A549 (cell line): ENCODE measurements around the gene DIS3L2. TPM values are rescaled to one million over a fixed set of nuclear protein-coding genes. Genes with fewer than 3 reads are reported as not detected.

ENCODE experiments used
- ATAC-seq, 2 experiments: fragments of 200-7000 bp in 1 of 2; fragments of >200 bp in 1 of 2; cut with Nextera tagmentation in 1 of 2; cut with Tn5 transposase in 1 of 2; 3 replicates each; pipeline versions ENCODE4 v1.8.0 to v1.9.1; 2018 to 2020; ENCODE audit warnings: mild to moderate bottlenecking in 1 of 2, moderate library complexity in 1 of 2
- CTCF ChIA-PET: fragments of 300-600 bp; sonication (Branson Sonifier 250); formaldehyde crosslinking; extraction: SDS; loops from one replicate; lab custom pipeline; 2021; ENCODE audit warnings: antibody characterized with exemption, inconsistent platforms; lab: Yijun Ruan, JAX
- POLR2A ChIA-PET: fragments of 350-600 bp; formaldehyde crosslinking; extraction: SDS; loops from one replicate; lab custom pipeline; 2021; ENCODE audit warnings: antibody characterized with exemption, inconsistent platforms; lab: Yijun Ruan, JAX
- DNase-seq, 2 experiments: peaks; one replicate each; pipeline versions ENCODE4 v3.0.0 to v3.0.0-alpha.2; 2011 to 2016; ENCODE audit warnings: low read depth in 1 of 2, low spot score in 1 of 2
- FAIRE-seq: peaks from 2 replicates; lab custom pipeline; 2011; peaks lifted over from hg19 to GRCh38; lab: Jason Lieb, UNC
- H3K27ac ChIP-seq, 2 experiments: fragments of >200 bp; sonication (Bioruptor Twin); formaldehyde crosslinking; 3 replicates each; pipeline ENCODE4 v1.5.1; 2016 to 2017
- H3K4me1 ChIP-seq: fragments of >200 bp; sonication (Bioruptor Twin); formaldehyde crosslinking; 3 replicates; pipeline ENCODE4 v1.6.1; 2016
- H3K4me2 ChIP-seq: fragments of >200 bp; sonication (Bioruptor Twin); formaldehyde crosslinking; 3 replicates; pipeline ENCODE4 v1.6.1; 2016
- H3K4me3 ChIP-seq: fragments of >200 bp; sonication (Bioruptor Twin); formaldehyde crosslinking; 3 replicates; pipeline ENCODE4 v1.5.1; 2016
- H3K9me3 ChIP-seq: fragments of >200 bp; sonication (Bioruptor Twin); formaldehyde crosslinking; 3 replicates; pipeline ENCODE4 v1.6.1; 2016
- BHLHE40 ChIP-seq: IDR thresholded peaks from 2 replicates; pipeline ENCODE4 v1.6.1; 2012; ENCODE audit warnings: low read depth, low read length, inconsistent platforms
- CBX2 ChIP-seq: fragments of 200-600 bp; sonication (generic); IDR thresholded peaks from 2 replicates; pipeline ENCODE4 v1.6.1; 2016; ENCODE audit warnings: low read depth, mild to moderate bottlenecking, borderline replicate concordance
- CBX8 ChIP-seq: fragments of 200-600 bp; sonication (generic); IDR thresholded peaks from 2 replicates; pipeline ENCODE4 v1.6.1; 2016
- CHD2 ChIP-seq: fragments of 150-350 bp; IDR thresholded peaks from 2 replicates; pipeline ENCODE4 v1.6.1; 2014; ENCODE audit warnings: low read length; ENCODE audit not compliant: partially characterized antibody
- CHD4 ChIP-seq: fragments of 200-600 bp; sonication (generic); IDR thresholded peaks from 2 replicates; pipeline ENCODE4 v1.6.1; 2016; ENCODE audit warnings: antibody characterized with exemption, mild to moderate bottlenecking, borderline replicate concordance
- EHF ChIP-seq: fragments of 250-450 bp; sonication (Bioruptor Pico); IDR thresholded peaks from 2 replicates; pipeline ENCODE4 v1.5.0; 2020; ENCODE audit warnings: mild to moderate bottlenecking
- FOSL2 ChIP-seq, 2 experiments: fragments of 450-650 bp in 1 of 2; fragments of >200 bp in 1 of 2; sonication (Bioruptor Twin) in 1 of 2; formaldehyde crosslinking; IDR thresholded peaks; 2 replicates each; pipeline versions ENCODE4 v1.5.0 to v1.6.1; 2016 to 2020; ENCODE audit warnings: mild to moderate bottlenecking in 1 of 2, moderate library complexity in 1 of 2
- GATA3 ChIP-seq: IDR thresholded peaks from 2 replicates; pipeline ENCODE4 v1.6.1; 2012; ENCODE audit warnings: borderline replicate concordance
- HOXB13 ChIP-seq: fragments of 250-450 bp; sonication (Bioruptor Pico); IDR thresholded peaks from 2 replicates; pipeline ENCODE4 v1.5.0; 2020; ENCODE audit warnings: low read depth, mild to moderate bottlenecking, moderate library complexity
- HOXB5 ChIP-seq: fragments of 250-450 bp; sonication (Bioruptor Pico); IDR thresholded peaks from 2 replicates; pipeline ENCODE4 v1.5.0; 2020; ENCODE audit warnings: mild to moderate bottlenecking, moderate library complexity
- JUN ChIP-seq, 2 experiments: fragments of >200 bp; sonication (Bioruptor Twin); formaldehyde crosslinking; IDR thresholded peaks; 2 replicates in 1 of 2; 3 replicates in 1 of 2; pipeline ENCODE4 v1.6.1; 2016 to 2017
- JUNB ChIP-seq: fragments of >200 bp; sonication (Bioruptor Twin); formaldehyde crosslinking; IDR thresholded peaks from 2 replicates; pipeline ENCODE4 v1.6.1; 2016
- KDM5A ChIP-seq: fragments of 200-600 bp; sonication (generic); IDR thresholded peaks from 2 replicates; pipeline ENCODE4 v1.6.1; 2016; ENCODE audit warnings: antibody characterized with exemption, mild to moderate bottlenecking
- MAFK ChIP-seq: fragments of 450-650 bp; IDR thresholded peaks from 2 replicates; pipeline ENCODE4 v1.6.1; 2014; ENCODE audit not compliant: partially characterized antibody
- NFE2L2 ChIP-seq: fragments of 150-350 bp; conservative IDR thresholded peaks from 2 replicates; pipeline ENCODE4 v1.6.1; 2014; ENCODE audit warnings: low read length
- NPAS2 ChIP-seq: fragments of 250-450 bp; sonication (Bioruptor Pico); IDR thresholded peaks from 2 replicates; pipeline ENCODE4 v1.8.0; 2022; ENCODE audit warnings: mild to moderate bottlenecking, moderate library complexity, borderline replicate concordance
- NR3C1 ChIP-seq: fragments of >200 bp; sonication (Bioruptor Twin); formaldehyde crosslinking; IDR thresholded peaks from 3 replicates; pipeline ENCODE4 v1.6.1; 2017
- POLR2A ChIP-seq: IDR thresholded peaks from 2 replicates; pipeline ENCODE4 v1.6.1; 2012; ENCODE audit warnings: mild to moderate bottlenecking, low read length
- RARB ChIP-seq: fragments of 250-450 bp; sonication (Bioruptor Pico); IDR thresholded peaks from 2 replicates; pipeline ENCODE4 v1.8.0; 2021; ENCODE audit warnings: mild to moderate bottlenecking, moderate library complexity
- RCOR1 ChIP-seq: fragments of 150-350 bp; IDR thresholded peaks from 2 replicates; pipeline ENCODE4 v1.6.1; 2014; ENCODE audit warnings: antibody characterized with exemption, low read length, low read depth
- RFX5 ChIP-seq: fragments of 450-650 bp; IDR thresholded peaks from 2 replicates; pipeline ENCODE4 v1.7.1; 2014; ENCODE audit warnings: antibody characterized with exemption, mild to moderate bottlenecking, moderate library complexity
- SMC3 ChIP-seq: fragments of >200 bp; sonication (Bioruptor Twin); formaldehyde crosslinking; IDR thresholded peaks from 3 replicates; pipeline ENCODE4 v1.6.1; 2018; ENCODE audit warnings: inconsistent platforms
- SREBF2 ChIP-seq: fragments of 450-650 bp; IDR thresholded peaks from 2 replicates; pipeline ENCODE4 v1.6.1; 2014; ENCODE audit warnings: mild to moderate bottlenecking, moderate library complexity
- TFCP2L1 ChIP-seq: fragments of 250-450 bp; sonication (Bioruptor Pico); IDR thresholded peaks from 2 replicates; pipeline ENCODE4 v1.5.0; 2021; ENCODE audit warnings: mild to moderate bottlenecking
- ZNF302 ChIP-seq: fragments of 250-450 bp; sonication (Bioruptor Pico); IDR thresholded peaks from 2 replicates; pipeline ENCODE4 v1.9.0; 2021; ENCODE audit warnings: inconsistent platforms, mild to moderate bottlenecking, moderate library complexity
- ZSCAN20 ChIP-seq: fragments of 250-450 bp; sonication (Bioruptor Pico); IDR thresholded peaks from 2 replicates; pipeline ENCODE4 v1.8.0; 2022; ENCODE audit warnings: mild to moderate bottlenecking, moderate library complexity
- WGBS: methylation state at CpG from one replicate; pipeline ENCODE4 v1.1.6; 2017; ENCODE audit errors: missing lambda C conversion rate; 5-methylcytosine and 5-hydroxymethylcytosine counted together
- polyA plus RNA-seq, 4 experiments: library from polyadenylated mRNA; depleted of rRNA in 3 of 4; stranded (reverse); fragments of >200 nt; fragmentation: RNase III in 1 of 4; extraction: RNeasy Plus Mini Kit Qiagen cat#74134 plus additional on column Dnase treatment in 1 of 4; gene quantifications; 2 replicates in 3 of 4; 3 replicates in 1 of 4; pipeline ENCODE4 v1.2.3, GENCODE V29; 2011 to 2017
- TF ChIP-seq, protein P1 (sequence below): fragments of >200 bp; sonication (Bioruptor Twin); formaldehyde crosslinking; IDR thresholded peaks from 3 replicates; pipeline ENCODE4 v1.6.1; 2016
- TF ChIP-seq, protein P2 (sequence below): IDR thresholded peaks from 2 replicates; pipeline ENCODE4 v1.6.1; 2012
- TF ChIP-seq, protein P3 (sequence below): fragments of >200 bp; sonication (Bioruptor Twin); formaldehyde crosslinking; IDR thresholded peaks from 3 replicates; pipeline ENCODE4 v1.5.1; 2016
- TF ChIP-seq, protein P4 (sequence below): IDR thresholded peaks from 2 replicates; pipeline ENCODE4 v1.6.1; 2012; ENCODE audit warnings: low read depth, borderline replicate concordance

The DIS3L2 gene
- polyA plus RNA-seq, 2 of the 4 experiments (the other 2 are of a cell fraction), result 14.9 to 15.4 TPM

DNA sequence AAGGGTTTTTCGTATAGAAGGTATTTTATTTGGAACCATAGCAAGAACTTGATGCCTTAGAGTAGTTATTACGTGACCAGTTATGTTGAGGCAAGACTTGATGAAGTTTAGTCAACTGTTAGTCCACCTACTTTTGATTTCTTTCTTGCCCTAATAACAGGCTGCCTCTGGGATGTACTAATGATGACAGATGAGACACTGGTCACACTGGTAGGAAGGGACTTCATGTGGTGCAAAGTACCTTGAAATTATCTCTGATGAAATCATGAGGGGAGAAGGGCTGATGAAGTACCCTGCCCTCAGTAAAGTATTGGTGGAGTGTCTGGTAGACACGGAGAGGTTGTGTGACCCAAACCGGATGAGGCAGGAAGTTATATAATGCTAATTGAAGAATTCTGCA lies 5.4 kb downstream of the DIS3L2 start:
- no peak overlapping the region for H3K4me2 ChIP-seq
- DNase-seq (no peak), FAIRE-seq (no peak), ATAC-seq (no peak)
- peaks cover 9% of the 10 kb centered on the region; the same call in 1 of the 3 replicates for H3K4me1 ChIP-seq
- H3K9me3 ChIP-seq, result no peaks in the 10 kb centered on the region
- no peak for TF ChIP-seq TFCP2L1
- TF ChIP-seq, protein P1, sequence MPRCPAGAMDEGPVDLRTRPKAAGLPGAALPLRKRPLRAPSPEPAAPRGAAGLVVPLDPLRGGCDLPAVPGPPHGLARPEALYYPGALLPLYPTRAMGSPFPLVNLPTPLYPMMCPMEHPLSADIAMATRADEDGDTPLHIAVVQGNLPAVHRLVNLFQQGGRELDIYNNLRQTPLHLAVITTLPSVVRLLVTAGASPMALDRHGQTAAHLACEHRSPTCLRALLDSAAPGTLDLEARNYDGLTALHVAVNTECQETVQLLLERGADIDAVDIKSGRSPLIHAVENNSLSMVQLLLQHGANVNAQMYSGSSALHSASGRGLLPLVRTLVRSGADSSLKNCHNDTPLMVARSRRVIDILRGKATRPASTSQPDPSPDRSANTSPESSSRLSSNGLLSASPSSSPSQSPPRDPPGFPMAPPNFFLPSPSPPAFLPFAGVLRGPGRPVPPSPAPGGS, result no peak
- TF ChIP-seq JUN (IDR thresholded peaks at IDR 0.05), result no peak
- TF ChIP-seq FOSL2 (IDR thresholded peaks at IDR 0.05), result no peak
- no peak for TF ChIP-seq FOSL2 (CRISPR knock-in tag; IDR thresholded peaks at IDR 0.05)
- TF ChIP-seq EHF (CRISPR knock-in tag), result no peak
- no peak for TF ChIP-seq HOXB13 (CRISPR knock-in tag)
- TF ChIP-seq KDM5A, result no peak
- H3K27ac ChIP-seq, result no peak overlapping the region
- ChIA-PET POLR2A (no interaction called here), CTCF (no interaction called here)
- 92% methylated on average over 4 of the region's 4 CpGs for WGBS
- no peak overlapping the region for H3K4me3 ChIP-seq

DNA sequence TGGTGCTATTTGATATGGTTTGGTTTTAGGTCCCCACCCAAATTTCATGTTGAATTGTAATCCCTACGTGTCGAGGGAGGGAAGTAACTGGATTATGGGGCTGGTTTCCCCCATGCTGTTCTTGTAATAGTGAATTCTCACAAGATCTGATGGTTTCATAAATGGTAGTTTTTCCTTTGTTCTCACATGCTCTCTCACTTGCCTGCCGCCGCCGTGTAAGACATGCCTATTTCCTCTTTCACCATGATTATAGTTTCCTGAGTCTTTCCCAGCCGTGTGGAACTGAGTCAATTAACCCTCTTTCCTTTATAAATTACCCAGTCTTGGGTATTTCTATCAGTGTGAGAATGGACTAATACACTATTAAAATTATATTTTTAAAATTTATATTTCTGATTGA lies 7.3 kb downstream of the DIS3L2 start:
- Histone ChIP-seq H3K9me3 (no peaks in the 10 kb centered on the region), H3K4me1 (no peaks in the 10 kb centered on the region), H3K27ac (no peak overlapping the region), H3K4me3 (no peak overlapping the region)
- FAIRE-seq (no peak), ATAC-seq (no peak)
- 95% methylated on average over 6 of the region's 6 CpGs for WGBS
- TF ChIP-seq ZSCAN20 (no peak), NFE2L2 (no peak), ZNF302 (no peak), CBX2 (no peak), RARB (CRISPR knock-in tag) (no peak), NPAS2 (CRISPR knock-in tag) (no peak), HOXB5 (no peak), SREBF2 (no peak)
- TF ChIP-seq, protein P1, result no peak
- TF ChIP-seq, protein P2, sequence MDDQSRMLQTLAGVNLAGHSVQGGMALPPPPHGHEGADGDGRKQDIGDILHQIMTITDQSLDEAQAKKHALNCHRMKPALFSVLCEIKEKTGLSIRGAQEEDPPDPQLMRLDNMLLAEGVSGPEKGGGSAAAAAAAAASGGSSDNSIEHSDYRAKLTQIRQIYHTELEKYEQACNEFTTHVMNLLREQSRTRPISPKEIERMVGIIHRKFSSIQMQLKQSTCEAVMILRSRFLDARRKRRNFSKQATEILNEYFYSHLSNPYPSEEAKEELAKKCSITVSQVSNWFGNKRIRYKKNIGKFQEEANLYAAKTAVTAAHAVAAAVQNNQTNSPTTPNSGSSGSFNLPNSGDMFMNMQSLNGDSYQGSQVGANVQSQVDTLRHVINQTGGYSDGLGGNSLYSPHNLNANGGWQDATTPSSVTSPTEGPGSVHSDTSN, result no peak
- TF ChIP-seq, all 56 proteins: peak for 0
- POLR2A ChIA-PET, result no interaction called here
- CTCF ChIA-PET, result interaction anchor here (0.6 kb wide), 1 partner anchor 151 kb away, joined by 3 read pairs; no protein-coding TSS in a partner anchor
- DNase-seq, result no peak
- H3K4me2 ChIP-seq, result no peak overlapping the region

DNA sequence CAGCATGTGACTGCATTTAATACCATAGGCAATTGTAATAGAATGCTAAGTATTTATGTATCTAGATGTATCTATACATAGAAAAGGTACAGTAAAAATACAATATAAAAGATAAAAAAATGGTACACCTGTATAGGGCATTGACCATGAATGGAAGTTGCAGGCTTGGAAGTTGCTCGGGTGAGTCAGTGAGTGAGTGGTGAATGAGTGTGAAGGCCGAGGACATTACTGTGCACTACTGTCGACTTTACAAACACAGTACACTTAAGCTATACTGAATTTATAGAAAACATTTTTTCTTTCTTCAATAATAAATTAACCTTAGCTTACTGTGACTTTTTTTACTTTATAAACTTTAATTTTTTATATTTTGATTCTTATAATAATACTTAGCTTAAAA lies 8.9 kb downstream of the DIS3L2 start:
- CTCF ChIA-PET, result no interaction called here
- Histone ChIP-seq H3K4me2 (no peak overlapping the region), H3K9me3 (no peaks in the 10 kb centered on the region), H3K27ac (no peak overlapping the region), H3K4me3 (no peak overlapping the region), H3K4me1 (no peaks in the 10 kb centered on the region)
- POLR2A ChIA-PET, result no interaction called here
- FAIRE-seq (no peak), DNase-seq (no peak), ATAC-seq (no peak)
- 77% methylated on average over 3 of the region's 3 CpGs for WGBS
- TF ChIP-seq JUNB (no peak), JUN (IDR thresholded peaks at IDR 0.05) (no peak), RCOR1 (no peak), CHD2 (no peak), CBX8 (no peak), NR3C1 (no peak), POLR2A (no peak), RFX5 (no peak), TFCP2L1 (no peak), SMC3 (no peak), CHD4 (no peak), GATA3 (no peak), BHLHE40 (no peak), MAFK (no peak)
- TF ChIP-seq, protein P3, sequence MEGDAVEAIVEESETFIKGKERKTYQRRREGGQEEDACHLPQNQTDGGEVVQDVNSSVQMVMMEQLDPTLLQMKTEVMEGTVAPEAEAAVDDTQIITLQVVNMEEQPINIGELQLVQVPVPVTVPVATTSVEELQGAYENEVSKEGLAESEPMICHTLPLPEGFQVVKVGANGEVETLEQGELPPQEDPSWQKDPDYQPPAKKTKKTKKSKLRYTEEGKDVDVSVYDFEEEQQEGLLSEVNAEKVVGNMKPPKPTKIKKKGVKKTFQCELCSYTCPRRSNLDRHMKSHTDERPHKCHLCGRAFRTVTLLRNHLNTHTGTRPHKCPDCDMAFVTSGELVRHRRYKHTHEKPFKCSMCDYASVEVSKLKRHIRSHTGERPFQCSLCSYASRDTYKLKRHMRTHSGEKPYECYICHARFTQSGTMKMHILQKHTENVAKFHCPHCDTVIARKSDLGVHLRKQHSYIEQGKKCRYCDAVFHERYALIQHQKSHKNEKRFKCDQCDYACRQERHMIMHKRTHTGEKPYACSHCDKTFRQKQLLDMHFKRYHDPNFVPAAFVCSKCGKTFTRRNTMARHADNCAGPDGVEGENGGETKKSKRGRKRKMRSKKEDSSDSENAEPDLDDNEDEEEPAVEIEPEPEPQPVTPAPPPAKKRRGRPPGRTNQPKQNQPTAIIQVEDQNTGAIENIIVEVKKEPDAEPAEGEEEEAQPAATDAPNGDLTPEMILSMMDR, result no peak
- TF ChIP-seq, protein P2, result no peak
- TF ChIP-seq, protein P4, sequence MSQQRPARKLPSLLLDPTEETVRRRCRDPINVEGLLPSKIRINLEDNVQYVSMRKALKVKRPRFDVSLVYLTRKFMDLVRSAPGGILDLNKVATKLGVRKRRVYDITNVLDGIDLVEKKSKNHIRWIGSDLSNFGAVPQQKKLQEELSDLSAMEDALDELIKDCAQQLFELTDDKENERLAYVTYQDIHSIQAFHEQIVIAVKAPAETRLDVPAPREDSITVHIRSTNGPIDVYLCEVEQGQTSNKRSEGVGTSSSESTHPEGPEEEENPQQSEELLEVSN, result no peak
